AG09319 (cell line): ENCODE results near the gene POLR3C.
"Not testable (repeated sequence)": the region's sequence is repeated elsewhere in the genome, so short reads cannot be mapped to it uniquely, and the experiment has no call there.

Experiments
- DNase-seq: peaks from one replicate; pipeline ENCODE4 v3.0.0-alpha.2; 2010; ENCODE audit warnings: low read depth; ENCODE audit errors: extremely low read depth
- CTCF ChIP-seq: IDR thresholded peaks from 2 replicates; pipeline ENCODE4 v1.5.1; 2011; ENCODE audit warnings: low read depth, mild to moderate bottlenecking, inconsistent platforms, low read length, moderate library complexity

The POLR3C gene

GRCh38 chr1:145786271-145786670 is 37.7 kb upstream of the POLR3C start:
- no peak for TF ChIP-seq CTCF
- DNase-seq: no peak

GRCh38 chr1:145788580-145788979 is 35.4 kb upstream of the POLR3C start:
- no peak for TF ChIP-seq CTCF
- no peak for DNase-seq

- not testable (repeated sequence) for DNase-seq
Measured at GRCh38 chr1:145791860-145792259, 32.1 kb upstream of the POLR3C start.

GRCh38 chr1:145792484-145792883 is 31.5 kb upstream of the POLR3C start:
- DNase-seq: no peak
- TF ChIP-seq CTCF: no peak

GRCh38 chr1:145795257-145795881 is 28.6 kb upstream of the POLR3C start:
- no peak for TF ChIP-seq CTCF
- no peak for DNase-seq

- TF ChIP-seq CTCF: no peak
- DNase-seq: no peak
Measured at GRCh38 chr1:145796753-145797152, 27.2 kb upstream of the POLR3C start.

- no peak for DNase-seq
- no peak for TF ChIP-seq CTCF
Measured at GRCh38 chr1:145799806-145800205, 24.2 kb upstream of the POLR3C start.

GRCh38 chr1:145804235-145805045 is 19.6 kb upstream of the POLR3C start:
- no peak for TF ChIP-seq CTCF
- no peak for DNase-seq
